ENCODE data around the gene GPR137B.

The GPR137B gene

DNA sequence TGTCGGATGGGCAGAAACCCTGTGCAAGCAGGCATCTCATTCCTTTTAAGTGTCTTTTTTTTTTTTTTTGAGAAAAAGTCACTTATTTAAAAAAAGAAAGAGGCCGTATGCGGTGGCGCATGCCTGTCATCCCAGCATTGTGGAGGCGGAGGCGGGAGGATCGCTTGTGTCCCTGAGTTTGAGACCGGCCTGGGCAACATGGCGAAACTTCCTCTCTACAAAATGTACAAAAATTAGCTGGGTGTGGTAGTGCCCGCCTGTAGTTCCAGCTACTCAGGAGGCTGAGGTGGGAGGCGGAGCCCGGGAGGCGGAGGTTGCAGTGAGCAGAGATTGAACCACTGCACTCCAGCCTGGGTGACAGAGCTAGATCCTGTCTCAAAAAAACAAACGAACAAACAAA lies 1.7 kb downstream of the GPR137B start:
- H3K27me3 ChIP-seq (ENCODE audit: insufficient read depth, low read length, poor library complexity) = peaks cover 24% of the 10 kb centered on the region
- no peak overlapping the region for H3K18ac ChIP-seq (ENCODE audit: low read length)
- H3K4me3 ChIP-seq (ENCODE audit: low read length) = no peak overlapping the region
- H2AK5ac ChIP-seq (ENCODE audit: low read length) = no peak overlapping the region
- H3K4me1 ChIP-seq (ENCODE audit: control insufficient read depth, low read depth, low read length) = no peaks in the 10 kb centered on the region
- H3K4ac ChIP-seq (ENCODE audit: low read depth, low read length) = no peak overlapping the region
- no peak overlapping the region for H3K56ac ChIP-seq (ENCODE audit: low read length)
- H3K23ac ChIP-seq (ENCODE audit: low read length) = no peak overlapping the region
- no peak overlapping the region for H4K8ac ChIP-seq (ENCODE audit: low read depth, low read length)
- WGBS (ENCODE audit: extremely low coverage, insufficient coverage, low lambda C conversion rate) = no CpG with 5 or more reads among the region's 14 CpGs
- no peak overlapping the region for H2BK5ac ChIP-seq (ENCODE audit: low read length)
- no peak overlapping the region for H3K27ac ChIP-seq (ENCODE audit: low read depth, low read length)
- H3K4me2 ChIP-seq (ENCODE audit: low read length) = no peak overlapping the region
- H2BK120ac ChIP-seq (ENCODE audit: low read depth, low read length) = no peak overlapping the region
- no peak overlapping the region for H2BK15ac ChIP-seq (replicated peaks; ENCODE audit: low read depth)
- H3K36me3 ChIP-seq (ENCODE audit: control insufficient read depth, insufficient read depth, low read length) = no peaks in the 10 kb centered on the region
- no peaks in the 10 kb centered on the region for H3K79me1 ChIP-seq (ENCODE audit: low read length)
- DNase-seq = no peak
- H3K79me2 ChIP-seq (ENCODE audit: control insufficient read depth, insufficient read depth, low read length) = no peaks in the 10 kb centered on the region
- H3K9ac ChIP-seq (ENCODE audit: low read length) = no peak overlapping the region
- H4K5ac ChIP-seq (ENCODE audit: low read length) = no peak overlapping the region

DNA sequence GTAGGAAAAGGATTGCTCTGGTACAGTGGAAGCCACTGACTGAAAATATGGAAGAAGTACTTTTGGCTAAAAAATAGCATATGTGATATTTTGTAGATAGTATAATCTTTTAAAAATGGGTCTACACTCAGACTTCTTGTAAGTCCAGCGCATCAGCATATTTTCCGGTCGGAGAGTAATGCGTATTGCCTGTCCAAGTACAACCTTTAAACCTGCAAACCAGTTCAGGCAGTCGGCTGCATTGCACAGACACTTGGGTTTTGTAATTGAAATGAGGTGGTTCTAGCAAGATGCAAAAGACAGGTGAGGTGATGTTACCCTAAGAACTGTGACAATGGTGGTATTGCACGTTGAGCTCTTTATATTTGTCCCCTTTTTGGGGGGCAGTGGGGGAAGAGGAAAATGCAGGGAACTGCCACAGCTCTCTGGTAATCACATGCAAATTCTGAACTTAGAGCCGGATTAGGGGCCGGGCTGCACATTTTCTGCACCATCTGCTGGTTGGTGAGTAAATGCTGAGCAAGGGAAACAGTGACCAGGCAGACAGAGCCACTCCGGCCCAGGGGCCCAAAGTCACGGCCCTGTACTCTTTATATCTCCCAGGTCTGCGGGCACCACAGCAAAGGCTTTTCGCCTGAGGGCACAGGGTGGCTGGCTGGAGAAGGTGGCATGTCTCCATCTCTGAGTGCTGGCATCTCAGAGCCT lies 2.3 kb downstream of the GPR137B start:
- H3K79me1 ChIP-seq (ENCODE audit: low read length) = no peaks in the 10 kb centered on the region
- H3K79me2 ChIP-seq (ENCODE audit: control insufficient read depth, insufficient read depth, low read length) = no peaks in the 10 kb centered on the region
- H3K4me1 ChIP-seq (ENCODE audit: control insufficient read depth, low read depth, low read length) = no peaks in the 10 kb centered on the region
- no peak overlapping the region for H4K5ac ChIP-seq (ENCODE audit: low read length)
- no peak overlapping the region for H4K8ac ChIP-seq (ENCODE audit: low read depth, low read length)
- no peaks in the 10 kb centered on the region for H3K36me3 ChIP-seq (ENCODE audit: control insufficient read depth, insufficient read depth, low read length)
- no peak overlapping the region for H3K56ac ChIP-seq (ENCODE audit: low read length)
- WGBS (ENCODE audit: extremely low coverage, insufficient coverage, low lambda C conversion rate) = no CpG with 5 or more reads among the region's 12 CpGs
- no peak overlapping the region for H3K4me3 ChIP-seq (ENCODE audit: low read length)
- H3K9ac ChIP-seq (ENCODE audit: low read length) = no peak overlapping the region
- no peak overlapping the region for H3K23ac ChIP-seq (ENCODE audit: low read length)
- H2BK5ac ChIP-seq (ENCODE audit: low read length) = no peak overlapping the region
- H3K27me3 ChIP-seq (ENCODE audit: insufficient read depth, low read length, poor library complexity) = peaks cover 20% of the 10 kb centered on the region
- H2BK120ac ChIP-seq (ENCODE audit: low read depth, low read length) = no peak overlapping the region
- no peak overlapping the region for H3K4me2 ChIP-seq (ENCODE audit: low read length)
- DNase-seq = no peak
- H3K4ac ChIP-seq (ENCODE audit: low read depth, low read length) = no peak overlapping the region
- H3K18ac ChIP-seq (ENCODE audit: low read length) = no peak overlapping the region
- H3K27ac ChIP-seq (ENCODE audit: low read depth, low read length) = no peak overlapping the region
- no peak overlapping the region for H2AK5ac ChIP-seq (ENCODE audit: low read length)
- no peak overlapping the region for H2BK15ac ChIP-seq (replicated peaks; ENCODE audit: low read depth)

DNA sequence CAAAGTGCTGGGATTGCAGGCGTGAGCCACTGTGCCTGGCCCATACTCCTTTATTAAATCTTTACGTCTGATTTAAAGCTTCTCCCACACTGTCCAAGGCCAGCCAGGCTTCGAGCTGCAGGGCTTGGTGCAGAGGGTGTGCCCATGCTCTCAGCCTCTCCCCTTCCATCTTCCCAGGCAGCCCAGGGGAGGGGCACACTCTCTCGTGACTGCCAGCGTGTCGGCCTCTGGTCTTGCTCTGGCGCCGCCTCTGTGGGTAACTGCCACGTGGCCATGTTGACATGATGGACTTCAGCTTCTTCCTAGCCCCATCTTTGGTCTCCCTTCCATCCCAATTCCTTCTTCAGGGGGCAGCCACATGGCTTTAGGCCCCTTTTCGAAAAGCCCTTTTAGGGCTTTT lies 4.7 kb downstream of the GPR137B start:
- Histone ChIP-seq H3K4me2 (ENCODE audit: low read length) (no peak overlapping the region), H3K18ac (ENCODE audit: low read length) (no peak overlapping the region), H3K4me1 (ENCODE audit: control insufficient read depth, low read depth, low read length) (no peaks in the 10 kb centered on the region), H3K23ac (ENCODE audit: low read length) (no peak overlapping the region), H3K4ac (ENCODE audit: low read depth, low read length) (no peak overlapping the region), H3K56ac (ENCODE audit: low read length) (no peak overlapping the region), H2BK120ac (ENCODE audit: low read depth, low read length) (no peak overlapping the region), H2AK5ac (ENCODE audit: low read length) (no peak overlapping the region), H4K8ac (ENCODE audit: low read depth, low read length) (no peak overlapping the region), H3K27ac (ENCODE audit: low read depth, low read length) (no peak overlapping the region), H3K4me3 (ENCODE audit: low read length) (no peak overlapping the region), H2BK5ac (ENCODE audit: low read length) (no peak overlapping the region), H3K79me2 (ENCODE audit: control insufficient read depth, insufficient read depth, low read length) (no peaks in the 10 kb centered on the region), H4K5ac (ENCODE audit: low read length) (no peak overlapping the region), H3K9ac (ENCODE audit: low read length) (no peak overlapping the region), H2BK15ac (replicated peaks; ENCODE audit: low read depth) (no peak overlapping the region), H3K27me3 (ENCODE audit: insufficient read depth, low read length, poor library complexity) (peaks cover 9% of the 10 kb centered on the region), H3K36me3 (ENCODE audit: control insufficient read depth, insufficient read depth, low read length) (no peaks in the 10 kb centered on the region), H3K79me1 (ENCODE audit: low read length) (no peaks in the 10 kb centered on the region)
- WGBS (ENCODE audit: extremely low coverage, insufficient coverage, low lambda C conversion rate) = no CpG with 5 or more reads among the region's 10 CpGs
- no peak for DNase-seq

DNA sequence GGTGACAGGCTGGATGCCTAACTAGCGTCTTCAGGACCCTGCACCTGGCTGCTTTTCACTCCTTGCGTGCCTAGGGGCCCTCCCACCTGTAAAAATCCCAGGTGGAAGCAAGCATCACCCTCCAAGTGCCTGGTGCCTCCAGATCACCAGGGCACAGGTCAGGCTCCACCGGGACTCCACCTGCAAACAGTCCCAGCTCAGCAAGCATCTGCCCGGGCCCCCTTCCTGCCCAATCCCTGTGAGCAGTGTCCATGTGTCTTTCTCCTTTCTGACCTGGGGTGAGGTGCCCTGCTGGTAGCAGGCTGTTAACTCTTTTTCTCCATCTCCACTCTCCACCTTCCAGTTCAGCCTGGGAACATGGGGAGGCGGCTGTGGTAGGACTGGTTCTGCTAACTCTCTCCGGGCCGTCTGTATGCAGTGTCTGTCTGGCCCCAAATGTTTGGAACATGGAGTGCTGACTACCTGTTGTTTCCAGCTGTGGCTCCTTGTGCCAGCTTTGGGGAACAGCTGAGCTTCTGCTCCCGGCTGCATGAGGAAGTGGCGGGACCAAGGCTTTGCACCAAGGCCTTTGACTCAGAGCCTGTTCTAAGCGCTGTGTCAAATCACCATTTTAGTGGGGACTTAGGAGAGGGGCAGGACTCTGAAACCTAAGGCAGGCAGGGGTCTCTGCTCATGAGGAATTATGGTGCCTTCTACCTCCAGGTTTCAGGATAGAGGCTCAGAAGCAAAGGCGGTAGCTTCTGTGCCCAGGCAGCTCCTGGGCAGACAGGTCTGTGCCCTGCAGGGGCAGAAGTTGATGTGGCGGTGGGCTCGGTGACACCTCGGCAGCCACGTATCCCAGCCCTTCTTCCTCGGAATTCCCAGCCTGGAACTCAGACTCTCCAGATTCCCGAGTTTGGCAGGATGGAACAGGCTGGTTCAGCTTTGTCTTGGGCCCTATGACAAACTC lies 5.5 kb downstream of the GPR137B start:
- H3K4me3 ChIP-seq (ENCODE audit: low read length) = no peak overlapping the region
- no peak overlapping the region for H2AK5ac ChIP-seq (ENCODE audit: low read length)
- H3K4me2 ChIP-seq (ENCODE audit: low read length) = no peak overlapping the region
- peaks cover 9% of the 10 kb centered on the region for H3K27me3 ChIP-seq (ENCODE audit: insufficient read depth, low read length, poor library complexity)
- H3K9ac ChIP-seq (ENCODE audit: low read length) = no peak overlapping the region
- H3K23ac ChIP-seq (ENCODE audit: low read length) = no peak overlapping the region
- no peak overlapping the region for H3K27ac ChIP-seq (ENCODE audit: low read depth, low read length)
- no peak overlapping the region for H2BK120ac ChIP-seq (ENCODE audit: low read depth, low read length)
- no peak overlapping the region for H4K8ac ChIP-seq (ENCODE audit: low read depth, low read length)
- no peak overlapping the region for H3K56ac ChIP-seq (ENCODE audit: low read length)
- H3K18ac ChIP-seq (ENCODE audit: low read length) = no peak overlapping the region
- DNase-seq = no peak
- no peak overlapping the region for H3K4ac ChIP-seq (ENCODE audit: low read depth, low read length)
- no peaks in the 10 kb centered on the region for H3K36me3 ChIP-seq (ENCODE audit: control insufficient read depth, insufficient read depth, low read length)
- WGBS (ENCODE audit: extremely low coverage, insufficient coverage, low lambda C conversion rate) = no CpG with 5 or more reads among the region's 17 CpGs
- no peaks in the 10 kb centered on the region for H3K4me1 ChIP-seq (ENCODE audit: control insufficient read depth, low read depth, low read length)
- no peak overlapping the region for H2BK5ac ChIP-seq (ENCODE audit: low read length)
- H2BK15ac ChIP-seq (replicated peaks; ENCODE audit: low read depth) = no peak overlapping the region
- no peaks in the 10 kb centered on the region for H3K79me2 ChIP-seq (ENCODE audit: control insufficient read depth, insufficient read depth, low read length)
- no peak overlapping the region for H4K5ac ChIP-seq (ENCODE audit: low read length)
- H3K79me1 ChIP-seq (ENCODE audit: low read length) = no peaks in the 10 kb centered on the region

DNA sequence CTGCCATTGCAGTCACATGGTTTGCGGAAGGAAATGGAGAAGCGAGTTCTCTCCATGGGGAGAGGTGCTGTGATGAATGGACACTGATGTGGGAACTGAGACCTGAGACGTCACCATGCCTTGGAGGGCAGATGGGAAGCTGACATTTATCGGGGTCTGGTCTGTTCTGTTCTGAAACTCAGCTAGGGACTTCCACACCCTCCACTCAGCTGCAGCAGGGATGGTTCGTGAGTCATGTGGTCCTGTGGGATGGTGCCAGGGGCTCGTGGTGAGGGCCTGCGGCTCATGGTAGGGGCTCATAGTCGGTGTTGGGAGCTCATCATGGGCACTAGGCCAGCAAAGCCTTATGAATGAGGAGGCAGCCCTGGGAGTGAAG lies 6.1 kb downstream of the GPR137B start:
- no peak overlapping the region for H2BK5ac ChIP-seq (ENCODE audit: low read length)
- H2BK15ac ChIP-seq (replicated peaks; ENCODE audit: low read depth) = no peak overlapping the region
- no peak overlapping the region for H3K4me2 ChIP-seq (ENCODE audit: low read length)
- no peak for DNase-seq
- H3K4me1 ChIP-seq (ENCODE audit: control insufficient read depth, low read depth, low read length) = no peaks in the 10 kb centered on the region
- no peak overlapping the region for H4K8ac ChIP-seq (ENCODE audit: low read depth, low read length)
- H3K27ac ChIP-seq (ENCODE audit: low read depth, low read length) = no peak overlapping the region
- no peak overlapping the region for H3K56ac ChIP-seq (ENCODE audit: low read length)
- H3K4me3 ChIP-seq (ENCODE audit: low read length) = no peak overlapping the region
- H3K4ac ChIP-seq (ENCODE audit: low read depth, low read length) = no peak overlapping the region
- peaks cover 4% of the 10 kb centered on the region for H3K27me3 ChIP-seq (ENCODE audit: insufficient read depth, low read length, poor library complexity)
- no peak overlapping the region for H3K23ac ChIP-seq (ENCODE audit: low read length)
- no peaks in the 10 kb centered on the region for H3K79me2 ChIP-seq (ENCODE audit: control insufficient read depth, insufficient read depth, low read length)
- no CpG with 5 or more reads among the region's 8 CpGs for WGBS (ENCODE audit: extremely low coverage, insufficient coverage, low lambda C conversion rate)
- H3K18ac ChIP-seq (ENCODE audit: low read length) = no peak overlapping the region
- no peak overlapping the region for H2AK5ac ChIP-seq (ENCODE audit: low read length)
- no peak overlapping the region for H2BK120ac ChIP-seq (ENCODE audit: low read depth, low read length)
- no peaks in the 10 kb centered on the region for H3K36me3 ChIP-seq (ENCODE audit: control insufficient read depth, insufficient read depth, low read length)
- H3K9ac ChIP-seq (ENCODE audit: low read length) = no peak overlapping the region
- H4K5ac ChIP-seq (ENCODE audit: low read length) = no peak overlapping the region
- H3K79me1 ChIP-seq (ENCODE audit: low read length) = no peaks in the 10 kb centered on the region

Measured in mesendoderm (in vitro differentiated cells).